Fibroblast of lung (primary cell): ENCODE measurements around the gene G6PC3.
"Not testable (repeated sequence)": the region's sequence is repeated elsewhere in the genome, so short reads cannot be mapped to it uniquely, and the experiment has no call there.

Source experiments
- CTCF ChIP-seq, 2 donors: IDR thresholded peaks in 1 of 2; conservative IDR thresholded peaks in 1 of 2; 1 replicate in 1 of 2; 2 replicates in 1 of 2; pipeline ENCODE4 v1.5.1; 2011 to 2012; ENCODE audit warnings: low read length in 2 of 2, control low read depth in 1 of 2, inconsistent platforms in 1 of 2, low read depth in 1 of 2, mild to moderate bottlenecking in 1 of 2
- EZH2 ChIP-seq: IDR thresholded peaks from 2 replicates; pipeline ENCODE4 v1.5.1; 2012; ENCODE audit warnings: low read length, control low read depth, mild to moderate bottlenecking; ENCODE audit errors: missing control alignments

DNA sequence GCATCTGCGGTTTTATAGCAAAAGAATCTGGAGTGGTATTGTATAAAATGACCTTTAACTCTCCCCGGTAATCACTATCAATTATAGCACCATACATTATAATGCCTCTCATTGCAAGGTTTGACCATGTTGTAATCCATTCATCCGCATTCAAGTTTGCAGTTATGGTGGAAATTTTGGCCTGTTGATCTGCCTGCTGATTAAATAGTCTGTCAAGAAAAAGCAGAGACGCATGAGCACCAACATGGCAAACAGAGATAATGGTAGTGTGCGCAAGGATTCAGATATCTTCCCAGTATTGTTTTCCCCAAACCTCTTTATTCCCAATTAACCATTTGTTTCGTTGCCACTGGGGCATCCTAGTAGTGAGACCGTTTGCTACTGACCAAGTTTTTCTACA, 49.3 kb upstream of the G6PC3 start:
- TF ChIP-seq CTCF (conservative IDR thresholded peaks at IDR 0.05 in 1 of 2, IDR thresholded peaks at IDR 0.05 in 1 of 2; ENCODE audit: low read depth in 1 of 2, low read length in 2 of 2); EZH2: not testable (repeated sequence)
